ENCODE data around the gene PCDHGA4. TPM values are rescaled to one million over a fixed set of nuclear protein-coding genes. Genes with fewer than 3 reads are reported as not detected.

The PCDHGA4 gene
- total and polyA plus RNA-seq, 4 donors, result 0.15 to 0.92 (median 0.22) TPM

DNA sequence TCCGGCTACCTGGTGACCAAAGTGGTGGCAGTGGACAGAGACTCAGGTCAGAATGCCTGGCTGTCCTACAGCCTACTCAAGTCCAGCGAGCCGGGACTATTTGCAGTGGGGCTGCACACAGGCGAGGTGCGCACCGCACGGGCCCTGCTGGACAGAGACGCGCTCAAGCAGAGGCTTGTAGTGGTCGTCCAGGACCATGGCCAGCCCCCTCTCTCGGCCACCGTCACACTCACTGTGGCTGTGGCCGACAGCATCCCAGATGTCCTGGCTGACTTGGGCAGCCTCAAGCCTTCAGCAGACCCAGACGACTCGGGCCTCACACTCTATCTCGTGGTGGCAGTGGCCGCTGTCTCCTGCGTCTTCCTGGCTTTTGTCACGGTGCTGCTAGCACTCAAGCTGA is 2.1 kb downstream of the PCDHGA4 start:
- no peak overlapping the region for H3K27ac ChIP-seq (ENCODE audit: low read depth in 1 of 2, low read length in 2 of 2)
- H3K4me1 ChIP-seq (ENCODE audit: control insufficient read depth in 4 of 4, insufficient read depth in 4 of 4, low read length in 3 of 4), result no peaks in the 10 kb centered on the region
- 35% methylated on average over 19 of the region's 19 CpGs for WGBS
- H3K27me3 ChIP-seq (ENCODE audit: control insufficient read depth in 4 of 4, insufficient read depth in 4 of 4, low read length in 3 of 4), result peaks cover 0 to 2% (median 0%) of the 10 kb centered on the region in 4 donors
- DNase-seq (ENCODE audit: low spot score), result no peak
- no peak overlapping the region for H3K9ac ChIP-seq (ENCODE audit: low read depth in 1 of 2, low read length in 2 of 2)
- TF ChIP-seq RAD21 (IDR thresholded peaks at IDR 0.05) (no peak), FOXA2 (IDR thresholded peaks at IDR 0.05) (no peak), FOXA1 (IDR thresholded peaks at IDR 0.05) (no peak), EGR1 (IDR thresholded peaks at IDR 0.05; ENCODE audit: low read depth in 2 of 2) (no peak), GABPA (IDR thresholded peaks at IDR 0.05 in 1 of 2, conservative IDR thresholded peaks at IDR 0.05 in 1 of 2) (no peak), JUND (IDR thresholded peaks at IDR 0.05) (no peak), YY1 (IDR thresholded peaks at IDR 0.05) (no peak), RXRA (IDR thresholded peaks at IDR 0.05) (no peak), HNF4G (IDR thresholded peaks at IDR 0.05) (no peak), SP1 (IDR thresholded peaks at IDR 0.05) (no peak), HNF4A (conservative IDR thresholded peaks at IDR 0.05) (no peak), TAF1 (conservative IDR thresholded peaks at IDR 0.05) (no peak), NR2F2 (IDR thresholded peaks at IDR 0.05) (no peak)
- TF ChIP-seq, protein P1, sequence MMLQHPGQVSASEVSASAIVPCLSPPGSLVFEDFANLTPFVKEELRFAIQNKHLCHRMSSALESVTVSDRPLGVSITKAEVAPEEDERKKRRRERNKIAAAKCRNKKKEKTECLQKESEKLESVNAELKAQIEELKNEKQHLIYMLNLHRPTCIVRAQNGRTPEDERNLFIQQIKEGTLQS (IDR thresholded peaks at IDR 0.05), result no peak
- TF ChIP-seq, protein P2, sequence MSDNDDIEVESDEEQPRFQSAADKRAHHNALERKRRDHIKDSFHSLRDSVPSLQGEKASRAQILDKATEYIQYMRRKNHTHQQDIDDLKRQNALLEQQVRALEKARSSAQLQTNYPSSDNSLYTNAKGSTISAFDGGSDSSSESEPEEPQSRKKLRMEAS (IDR thresholded peaks at IDR 0.05), result no peak
- TF ChIP-seq, protein P3, sequence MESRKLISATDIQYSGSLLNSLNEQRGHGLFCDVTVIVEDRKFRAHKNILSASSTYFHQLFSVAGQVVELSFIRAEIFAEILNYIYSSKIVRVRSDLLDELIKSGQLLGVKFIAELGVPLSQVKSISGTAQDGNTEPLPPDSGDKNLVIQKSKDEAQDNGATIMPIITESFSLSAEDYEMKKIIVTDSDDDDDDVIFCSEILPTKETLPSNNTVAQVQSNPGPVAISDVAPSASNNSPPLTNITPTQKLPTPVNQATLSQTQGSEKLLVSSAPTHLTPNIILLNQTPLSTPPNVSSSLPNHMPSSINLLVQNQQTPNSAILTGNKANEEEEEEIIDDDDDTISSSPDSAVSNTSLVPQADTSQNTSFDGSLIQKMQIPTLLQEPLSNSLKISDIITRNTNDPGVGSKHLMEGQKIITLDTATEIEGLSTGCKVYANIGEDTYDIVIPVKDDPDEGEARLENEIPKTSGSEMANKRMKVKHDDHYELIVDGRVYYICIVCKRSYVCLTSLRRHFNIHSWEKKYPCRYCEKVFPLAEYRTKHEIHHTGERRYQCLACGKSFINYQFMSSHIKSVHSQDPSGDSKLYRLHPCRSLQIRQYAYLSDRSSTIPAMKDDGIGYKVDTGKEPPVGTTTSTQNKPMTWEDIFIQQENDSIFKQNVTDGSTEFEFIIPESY (IDR thresholded peaks at IDR 0.05), result no peak
- TF ChIP-seq, protein P4, sequence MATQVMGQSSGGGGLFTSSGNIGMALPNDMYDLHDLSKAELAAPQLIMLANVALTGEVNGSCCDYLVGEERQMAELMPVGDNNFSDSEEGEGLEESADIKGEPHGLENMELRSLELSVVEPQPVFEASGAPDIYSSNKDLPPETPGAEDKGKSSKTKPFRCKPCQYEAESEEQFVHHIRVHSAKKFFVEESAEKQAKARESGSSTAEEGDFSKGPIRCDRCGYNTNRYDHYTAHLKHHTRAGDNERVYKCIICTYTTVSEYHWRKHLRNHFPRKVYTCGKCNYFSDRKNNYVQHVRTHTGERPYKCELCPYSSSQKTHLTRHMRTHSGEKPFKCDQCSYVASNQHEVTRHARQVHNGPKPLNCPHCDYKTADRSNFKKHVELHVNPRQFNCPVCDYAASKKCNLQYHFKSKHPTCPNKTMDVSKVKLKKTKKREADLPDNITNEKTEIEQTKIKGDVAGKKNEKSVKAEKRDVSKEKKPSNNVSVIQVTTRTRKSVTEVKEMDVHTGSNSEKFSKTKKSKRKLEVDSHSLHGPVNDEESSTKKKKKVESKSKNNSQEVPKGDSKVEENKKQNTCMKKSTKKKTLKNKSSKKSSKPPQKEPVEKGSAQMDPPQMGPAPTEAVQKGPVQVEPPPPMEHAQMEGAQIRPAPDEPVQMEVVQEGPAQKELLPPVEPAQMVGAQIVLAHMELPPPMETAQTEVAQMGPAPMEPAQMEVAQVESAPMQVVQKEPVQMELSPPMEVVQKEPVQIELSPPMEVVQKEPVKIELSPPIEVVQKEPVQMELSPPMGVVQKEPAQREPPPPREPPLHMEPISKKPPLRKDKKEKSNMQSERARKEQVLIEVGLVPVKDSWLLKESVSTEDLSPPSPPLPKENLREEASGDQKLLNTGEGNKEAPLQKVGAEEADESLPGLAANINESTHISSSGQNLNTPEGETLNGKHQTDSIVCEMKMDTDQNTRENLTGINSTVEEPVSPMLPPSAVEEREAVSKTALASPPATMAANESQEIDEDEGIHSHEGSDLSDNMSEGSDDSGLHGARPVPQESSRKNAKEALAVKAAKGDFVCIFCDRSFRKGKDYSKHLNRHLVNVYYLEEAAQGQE (IDR thresholded peaks at IDR 0.05), result no peak
- TF ChIP-seq, protein P5, sequence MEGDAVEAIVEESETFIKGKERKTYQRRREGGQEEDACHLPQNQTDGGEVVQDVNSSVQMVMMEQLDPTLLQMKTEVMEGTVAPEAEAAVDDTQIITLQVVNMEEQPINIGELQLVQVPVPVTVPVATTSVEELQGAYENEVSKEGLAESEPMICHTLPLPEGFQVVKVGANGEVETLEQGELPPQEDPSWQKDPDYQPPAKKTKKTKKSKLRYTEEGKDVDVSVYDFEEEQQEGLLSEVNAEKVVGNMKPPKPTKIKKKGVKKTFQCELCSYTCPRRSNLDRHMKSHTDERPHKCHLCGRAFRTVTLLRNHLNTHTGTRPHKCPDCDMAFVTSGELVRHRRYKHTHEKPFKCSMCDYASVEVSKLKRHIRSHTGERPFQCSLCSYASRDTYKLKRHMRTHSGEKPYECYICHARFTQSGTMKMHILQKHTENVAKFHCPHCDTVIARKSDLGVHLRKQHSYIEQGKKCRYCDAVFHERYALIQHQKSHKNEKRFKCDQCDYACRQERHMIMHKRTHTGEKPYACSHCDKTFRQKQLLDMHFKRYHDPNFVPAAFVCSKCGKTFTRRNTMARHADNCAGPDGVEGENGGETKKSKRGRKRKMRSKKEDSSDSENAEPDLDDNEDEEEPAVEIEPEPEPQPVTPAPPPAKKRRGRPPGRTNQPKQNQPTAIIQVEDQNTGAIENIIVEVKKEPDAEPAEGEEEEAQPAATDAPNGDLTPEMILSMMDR (IDR thresholded peaks at IDR 0.05; ENCODE audit: low read depth, low read length, missing input control), result no peak
- H3K9me3 ChIP-seq (ENCODE audit: control insufficient read depth in 4 of 4, low read length in 3 of 4), result peaks cover 34 to 69% (median 47%) of the 10 kb centered on the region in 4 donors
- H3K36me3 ChIP-seq (ENCODE audit: control insufficient read depth in 4 of 4, insufficient read depth in 3 of 4, low read depth in 1 of 4, low read length in 3 of 4), result peaks cover 0 to 3% (median 0%) of the 10 kb centered on the region in 4 donors
- H3K4me3 ChIP-seq (ENCODE audit: low read depth in 1 of 3, low read length in 3 of 3), result peak overlapping the region in 2 of 3 donors; percentile 1 to 48

Measured in liver (tissue), 9 donors.